Right renal pelvis (tissue), 4 donors: ENCODE measurements around the gene KRT32. TPM values are rescaled to one million over a fixed set of nuclear protein-coding genes. Genes with fewer than 3 reads are reported as not detected.
A peak's percentile ranks its signal among the peaks of the same experiment; 100 is the strongest.

Source experiments
- DNase-seq, 4 donors: peaks; one replicate each; pipeline ENCODE4 v3.0.0-alpha.2; 2013; ENCODE audit warnings: low read depth in 4 of 4, low spot score in 3 of 4, missing footprints in 1 of 4
- polyA plus RNA-seq, 4 donors: library from polyadenylated mRNA; unstranded; fragments of 120-200 nt; gene quantifications; one replicate each; pipeline ENCODE4 v1.2.1, GENCODE V29; 2013; ENCODE audit not compliant: insufficient read length in 4 of 4

KRT32 gene
- not detected for polyA plus RNA-seq

GRCh38 chr17:41466988-41467387 lies at the start of gene KRT32:
KRT32 (minus strand) TSS chr17:41467386; CDS start chr17:41467325, 61 bp downstream.
- DNase-seq = no peak

GRCh38 chr17:41516830-41517283 lies 49.7 kb upstream of the KRT32 start:
- DNase-seq = no peak

DNA sequence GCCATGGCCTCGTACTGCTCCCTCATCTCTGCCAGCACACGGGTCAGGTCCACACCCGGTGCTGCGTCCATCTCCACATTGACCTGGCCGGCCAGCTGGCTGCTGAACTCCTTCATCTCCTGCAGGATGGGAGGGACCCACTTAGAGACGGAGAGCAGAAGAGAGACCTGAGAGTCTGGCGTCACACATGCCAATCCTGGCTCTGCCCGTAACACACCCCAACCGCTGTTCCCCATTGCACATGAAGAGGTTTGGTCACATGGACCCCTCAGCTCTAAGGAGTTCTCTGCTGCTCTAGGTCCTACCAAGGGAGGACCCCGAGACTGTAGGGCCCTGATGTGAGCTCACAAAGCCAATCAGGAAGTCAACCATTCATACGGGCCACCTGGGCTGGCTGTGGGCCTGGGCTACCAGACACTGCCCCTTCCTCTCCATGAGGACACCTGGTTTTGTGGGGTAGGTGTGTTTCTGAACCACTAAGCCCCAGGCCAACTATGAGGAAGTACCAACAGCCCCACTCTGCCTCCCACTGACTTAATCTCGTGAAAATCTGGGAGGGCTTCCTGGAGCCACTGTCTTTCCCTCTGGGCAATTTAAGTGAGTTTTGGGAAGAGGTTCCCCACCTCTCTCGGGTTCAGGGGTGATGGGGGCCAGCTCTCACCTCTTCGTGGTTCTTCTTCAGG lies 49.1 kb upstream of the KRT32 start:
- no peak for DNase-seq

DNA sequence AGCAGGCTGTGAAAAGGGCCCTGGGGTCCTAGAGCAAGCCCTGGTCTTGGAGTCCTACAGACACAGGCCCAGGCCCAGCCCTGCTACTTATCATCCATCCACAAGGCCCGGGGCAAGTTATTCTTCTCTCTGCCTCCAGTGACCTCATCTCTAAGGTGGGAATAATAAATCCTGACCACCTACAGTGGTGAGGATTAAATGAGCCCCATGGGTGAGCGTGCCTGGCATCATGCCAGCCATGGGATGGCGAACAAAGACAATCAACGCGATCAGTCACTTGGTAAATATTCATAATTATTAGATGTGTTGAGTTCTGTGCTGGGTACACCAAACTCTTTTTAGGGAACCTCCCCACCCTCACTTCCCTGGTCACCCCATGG lies 46.0 kb upstream of the KRT32 start:
- no peak for DNase-seq

DNA sequence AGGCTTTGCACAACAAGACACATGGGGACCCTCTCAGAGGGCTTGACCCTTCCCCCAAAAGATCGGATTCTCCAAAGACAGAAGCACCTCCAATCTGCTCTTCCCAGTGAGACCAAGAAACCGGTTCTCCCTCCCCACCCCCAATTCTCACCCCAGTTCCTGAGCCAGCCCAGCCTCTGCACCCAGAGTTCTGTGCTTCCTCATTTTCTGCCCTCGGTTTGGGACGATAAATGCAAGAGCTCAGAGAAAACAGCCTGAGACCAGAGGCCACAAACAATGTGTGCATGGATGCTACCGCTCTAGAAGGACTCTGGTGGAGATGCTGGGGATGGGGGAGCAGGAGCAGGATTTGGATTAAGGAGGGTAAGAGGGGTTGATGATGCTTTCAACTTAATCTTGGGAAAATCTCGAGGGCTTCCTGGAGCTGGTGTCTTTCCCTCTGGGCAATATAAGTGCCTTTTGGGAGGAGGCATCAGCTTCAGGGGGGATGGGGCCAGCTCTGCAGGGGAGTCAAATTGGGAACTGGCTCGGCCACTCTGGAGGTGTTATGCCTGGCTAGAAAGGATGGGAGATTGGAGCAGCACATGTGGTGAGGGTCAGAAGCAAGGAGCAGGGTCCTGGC lies 45.5 kb upstream of the KRT32 start:
- DNase-seq = no peak

DNA sequence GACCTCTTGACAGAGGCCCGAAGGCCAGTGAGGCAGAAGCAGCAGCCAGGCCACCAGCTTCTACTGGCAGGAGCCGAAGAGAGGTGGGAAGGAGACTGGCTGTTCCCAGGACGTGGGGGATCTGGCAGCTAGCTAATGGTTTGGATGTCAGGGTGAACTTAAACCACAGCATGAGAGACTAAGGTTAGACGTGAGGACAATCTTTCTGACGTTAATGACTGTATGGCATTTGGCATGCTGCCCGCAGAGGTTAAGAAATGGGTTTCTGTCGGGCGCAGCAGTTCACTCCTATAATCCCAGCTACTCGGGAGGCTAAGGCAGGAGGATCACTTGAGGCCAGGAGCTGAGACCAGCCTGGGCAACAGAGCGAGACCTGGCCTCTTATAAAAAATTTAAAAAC lies 44.5 kb upstream of the KRT32 start:
- DNase-seq = no peak

GRCh38 chr17:41511116-41511515 lies 43.9 kb upstream of the KRT32 start:
- no peak for DNase-seq

DNA sequence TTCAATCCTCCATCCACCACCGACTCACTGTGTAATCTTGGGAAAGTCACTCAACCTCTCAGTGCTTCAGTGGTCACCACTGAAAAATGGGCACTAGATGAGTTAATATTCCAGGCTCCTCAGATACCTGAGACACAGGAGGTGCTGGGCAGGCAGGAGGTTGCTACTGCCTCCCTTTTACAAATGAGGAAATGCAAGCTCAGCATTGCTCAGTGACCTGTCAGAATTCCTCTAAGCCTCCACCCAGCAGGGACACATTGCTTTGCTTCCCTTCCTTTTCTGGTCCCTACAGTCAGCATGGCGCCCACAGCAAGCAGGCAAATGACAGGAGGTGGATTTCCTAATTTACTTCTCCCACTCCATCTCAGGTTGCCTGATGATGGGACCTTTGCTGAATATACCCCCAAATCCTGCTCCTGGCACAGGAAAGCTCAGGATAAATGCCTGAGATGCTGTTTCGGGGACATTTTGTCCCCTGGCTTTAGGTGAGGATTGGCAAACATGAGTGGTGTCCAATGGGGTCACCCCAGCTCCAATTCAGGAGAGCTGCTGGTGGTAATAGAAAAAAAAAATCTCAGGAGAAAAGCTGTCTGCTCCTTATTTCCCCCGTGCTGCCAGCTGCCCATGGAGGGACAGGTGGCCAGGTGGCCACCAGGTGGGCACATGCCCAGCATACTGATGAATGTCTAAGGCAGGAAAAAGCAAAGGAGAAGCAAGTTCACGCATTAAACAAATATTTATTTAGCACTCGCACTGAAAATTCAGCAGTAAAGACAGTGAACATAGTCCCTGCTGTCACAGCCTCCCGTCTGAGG lies 43.3 kb upstream of the KRT32 start:
- DNase-seq = no peak

- DNase-seq = no peak
Observed at GRCh38 chr17:41507315-41507880, 40.2 kb upstream of the KRT32 start.

- DNase-seq = no peak
Observed at GRCh38 chr17:41505809-41506767, 38.9 kb upstream of the KRT32 start.

DNA sequence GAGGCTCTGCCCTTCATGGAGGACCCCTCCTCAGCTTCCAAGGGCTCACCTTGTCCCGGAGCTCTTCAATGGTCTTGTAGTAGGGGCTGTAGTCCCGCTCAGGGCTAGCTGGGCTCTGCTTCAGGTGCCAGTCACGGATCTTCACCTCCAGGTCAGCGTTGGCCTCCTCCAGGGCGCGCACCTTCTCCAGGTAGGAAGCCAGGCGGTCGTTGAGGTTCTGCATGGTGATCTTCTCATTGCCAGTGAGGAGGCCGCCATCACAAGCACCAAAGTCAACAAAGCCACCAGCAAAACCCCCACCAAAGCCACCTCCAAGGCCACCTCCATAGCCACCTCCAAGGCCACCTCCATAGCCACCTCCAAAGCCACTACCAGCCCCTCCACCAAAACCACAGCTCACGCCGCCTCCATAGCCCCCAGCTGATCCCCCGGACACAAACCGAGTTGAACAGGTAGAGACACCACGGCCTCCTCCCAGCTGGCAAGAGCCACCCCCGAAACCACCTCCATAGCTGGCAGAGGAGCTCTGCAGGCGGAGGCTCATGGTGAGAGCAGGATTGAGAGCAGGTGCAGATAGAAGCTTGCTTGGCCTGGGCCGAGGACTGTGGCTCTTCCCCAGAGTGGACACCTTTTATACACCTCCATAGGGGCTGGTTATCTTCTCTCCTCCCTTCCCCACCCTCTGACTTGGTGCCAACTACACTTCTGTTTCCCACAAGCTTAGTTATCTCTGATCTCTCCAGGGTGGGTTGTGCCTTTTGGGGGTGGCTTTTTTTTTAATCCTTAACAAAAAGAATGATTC lies 38.0 kb upstream of the KRT32 start, which contains the start of gene KRT13:
KRT13 (minus strand) TSS at position 606 of the 802 bp plus-strand sequence; CDS start at position 544, 62 bp downstream.
- DNase-seq = no peak

GRCh38 chr17:41504246-41504977 lies 37.2 kb upstream of the KRT32 start:
- DNase-seq = no peak

GRCh38 chr17:41503202-41503601 lies 36.0 kb upstream of the KRT32 start:
- DNase-seq = no peak

DNA sequence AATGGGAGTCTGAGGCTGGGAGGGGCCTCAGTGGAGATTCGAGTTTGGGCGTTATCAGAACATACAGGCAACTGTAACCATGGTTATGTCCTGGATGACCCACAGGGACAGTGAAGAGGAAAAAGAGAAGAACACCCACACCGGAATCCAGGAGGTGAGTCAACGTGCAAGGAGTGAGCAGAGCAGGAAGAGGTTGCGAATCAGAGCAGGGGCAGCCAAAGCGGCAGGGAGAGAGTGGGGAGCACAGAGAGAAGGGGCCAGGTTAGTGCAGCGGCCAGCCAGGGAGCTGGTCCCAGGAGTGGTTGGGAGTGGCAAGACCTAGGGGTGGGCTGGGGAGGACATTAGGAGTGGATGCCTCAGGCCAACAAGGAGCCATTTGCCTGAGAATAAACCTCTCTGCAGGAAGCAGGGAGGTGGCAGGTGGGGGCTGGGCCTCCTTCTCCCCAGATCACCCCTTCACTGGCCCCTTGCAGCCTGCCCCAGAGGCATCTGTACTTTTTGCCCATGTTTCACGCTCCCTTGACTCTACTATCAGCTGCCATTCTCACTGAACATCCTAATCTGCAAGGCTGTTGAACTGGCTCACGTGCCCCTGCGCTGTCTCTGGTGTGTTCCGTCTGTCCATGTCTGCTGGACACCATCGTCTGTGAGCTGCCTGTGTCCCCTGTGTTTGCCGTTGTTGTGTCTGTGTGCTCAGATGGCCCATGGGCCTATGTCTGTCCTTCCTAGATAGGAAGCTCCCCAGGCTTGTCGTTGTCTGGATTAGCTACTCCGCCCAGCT lies 33.1 kb upstream of the KRT32 start:
- DNase-seq = no peak

- no peak for DNase-seq
Observed at GRCh38 chr17:41499714-41500113, 32.5 kb upstream of the KRT32 start.

- no peak for DNase-seq
Observed at GRCh38 chr17:41498276-41498675, 31.1 kb upstream of the KRT32 start.

DNA sequence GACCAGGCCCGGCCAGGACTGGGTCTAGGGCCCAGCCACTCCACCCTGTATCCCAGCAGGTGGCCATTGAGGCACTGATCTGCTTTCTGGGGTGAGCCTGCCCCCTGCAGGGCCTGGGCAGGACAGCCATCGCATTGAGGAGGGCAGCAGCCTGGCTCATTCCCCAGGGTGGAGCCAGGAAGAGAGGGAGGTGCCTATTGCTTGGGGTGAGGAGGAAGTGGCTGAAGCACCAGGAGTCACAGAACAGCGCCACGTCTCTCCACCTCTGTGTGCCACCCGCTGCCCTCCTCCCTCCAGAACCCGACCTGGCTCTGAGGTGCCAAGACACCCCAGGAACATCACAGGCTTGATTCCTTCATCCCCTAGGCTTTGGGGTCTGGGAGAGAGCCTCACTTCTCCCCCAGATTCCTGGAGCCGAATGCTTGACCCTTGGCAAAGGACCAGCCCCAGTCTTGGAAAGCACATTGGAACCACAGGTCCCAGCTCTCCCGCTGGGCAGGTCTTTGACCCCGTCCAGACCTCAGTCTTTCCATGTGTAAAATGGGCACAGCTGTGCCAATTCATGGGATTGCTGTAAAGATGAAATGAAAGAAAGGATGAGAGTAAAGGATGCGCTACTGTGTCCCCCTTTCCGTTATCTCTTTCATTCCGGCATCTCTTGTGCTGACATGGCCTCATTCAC lies 29.8 kb upstream of the KRT32 start:
- peak in 3 of 4 donors; percentile 30 to 50 (median 39) for DNase-seq
